PC-3 (cell line): ENCODE measurements around the gene PSAP.

Experiments
- CTCF ChIP-seq: fragments of 300-600 bp; sonication (generic); conservative IDR thresholded peaks from 2 replicates; pipeline ENCODE4 v1.5.1; 2017; ENCODE audit warnings: antibody characterized with exemption, low read depth, mild to moderate bottlenecking, low read length
- EZH2phosphoT487 ChIP-seq: fragments of 300-600 bp; sonication (generic); IDR thresholded peaks from 2 replicates; pipeline ENCODE4 v1.6.1; 2018; ENCODE audit warnings: mild to moderate bottlenecking, antibody characterized with exemption, low read length, borderline replicate concordance

GRCh38 chr10:71880425-71881306 is 29.6 kb upstream of the PSAP start:
- TF ChIP-seq CTCF, result no peak
- no peak for TF ChIP-seq EZH2phosphoT487
